Effector memory CD4-positive, alpha-beta T cell (primary cell): ENCODE measurements around the gene GRIA4.
"Not testable (repeated sequence)": the region's sequence is repeated elsewhere in the genome, so short reads cannot be mapped to it uniquely, and the experiment has no call there.

Experiments used
- DNase-seq, 3 donors: peaks; one replicate each; pipeline ENCODE4 v3.0.0-alpha.2; 2020
- H3K27ac ChIP-seq: 2 replicates; pipeline ENCODE4 v1.7.0; 2013; ENCODE audit warnings: mild to moderate bottlenecking, low read length, moderate library complexity; ENCODE audit not compliant: insufficient read depth, poor library complexity, severe bottlenecking
- H3K27me3 ChIP-seq: replicated peaks from 2 replicates; pipeline ENCODE4 v1.7.0; 2013; ENCODE audit warnings: mild to moderate bottlenecking, low read length; ENCODE audit not compliant: insufficient read depth, control insufficient read depth, poor library complexity, severe bottlenecking
- H3K36me3 ChIP-seq: 2 replicates; pipeline ENCODE4 v1.7.0; 2013; ENCODE audit warnings: mild to moderate bottlenecking, low read length, moderate library complexity; ENCODE audit not compliant: control insufficient read depth, insufficient read depth
- H3K4me1 ChIP-seq: 2 replicates; pipeline ENCODE4 v1.7.0; 2013; ENCODE audit warnings: low read length, mild to moderate bottlenecking; ENCODE audit not compliant: control insufficient read depth, insufficient read depth, poor library complexity, severe bottlenecking
- H3K4me3 ChIP-seq: 2 replicates; pipeline ENCODE4 v1.7.0; 2013; ENCODE audit warnings: low read length, low read depth, mild to moderate bottlenecking; ENCODE audit not compliant: insufficient read depth, poor library complexity, severe bottlenecking
- H3K9me3 ChIP-seq: 2 replicates; pipeline ENCODE4 v1.7.0; 2013; ENCODE audit warnings: mild to moderate bottlenecking, low read length, moderate library complexity; ENCODE audit not compliant: control insufficient read depth

The GRIA4 gene

DNA sequence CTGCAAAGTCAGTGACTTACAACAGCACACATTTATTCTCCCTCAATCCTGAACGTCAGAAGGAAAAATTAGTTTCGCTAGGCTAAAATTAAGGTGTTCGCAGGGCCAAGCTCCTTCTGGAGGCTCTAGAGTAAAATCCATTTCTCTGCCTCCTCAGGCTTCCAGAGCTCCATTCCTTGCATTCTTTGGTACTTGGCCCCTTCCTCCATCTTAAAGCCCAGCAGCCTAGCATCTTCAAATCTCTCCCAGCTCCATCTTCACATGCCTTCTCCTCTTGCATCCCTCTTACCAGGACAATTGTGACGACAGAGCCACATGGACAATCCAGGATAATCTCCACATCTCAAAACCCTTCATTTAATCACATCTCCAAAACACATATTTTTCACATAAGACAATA lies 165.0 kb downstream of the GRIA4 start:
- H3K4me3 ChIP-seq: no peak overlapping the region
- no peaks in the 10 kb centered on the region for H3K36me3 ChIP-seq
- H3K4me1 ChIP-seq: no peaks in the 10 kb centered on the region
- H3K9me3 ChIP-seq: no peaks in the 10 kb centered on the region
- H3K27me3 ChIP-seq: no peaks in the 10 kb centered on the region
- DNase-seq: no peak
- H3K27ac ChIP-seq: no peak overlapping the region

DNA sequence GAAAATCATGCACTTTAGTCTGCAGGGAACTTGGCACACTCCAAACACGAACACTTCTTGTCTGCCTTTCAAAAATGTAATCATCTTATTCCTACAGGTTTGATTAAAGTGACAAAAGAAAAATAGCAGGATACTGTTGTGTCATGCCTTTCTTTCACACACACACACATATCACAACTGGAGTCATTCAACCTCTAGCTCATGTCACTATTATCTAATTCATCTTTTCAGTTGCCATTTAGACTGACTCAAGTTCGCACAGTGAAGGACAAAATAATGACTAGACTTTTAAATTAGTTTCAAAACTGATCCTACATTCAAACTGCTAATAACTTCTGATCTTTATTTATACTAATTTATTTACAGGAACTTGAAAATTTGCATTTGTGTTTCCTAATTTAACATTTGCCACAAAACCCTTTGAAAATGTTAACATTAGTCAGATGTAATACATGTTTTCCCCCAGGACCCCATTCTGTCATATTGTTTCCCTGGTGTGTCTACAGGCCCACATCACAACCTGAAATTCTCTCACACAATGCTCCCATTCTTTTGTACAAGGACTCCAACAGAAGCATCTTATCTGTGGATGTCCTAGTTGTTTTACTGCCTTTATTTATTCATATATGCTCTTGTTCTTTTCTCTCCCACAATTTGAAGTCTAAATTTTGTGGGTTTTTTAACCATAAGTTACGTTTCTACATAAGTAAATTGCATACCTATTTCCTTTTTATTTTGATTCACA lies 171.1 kb downstream of the GRIA4 start:
- Histone ChIP-seq H3K27me3 (no peaks in the 10 kb centered on the region), H3K9me3 (no peaks in the 10 kb centered on the region), H3K36me3 (no peaks in the 10 kb centered on the region), H3K4me1 (no peaks in the 10 kb centered on the region), H3K4me3 (no peak overlapping the region), H3K27ac (no peak overlapping the region)
- no peak for DNase-seq

DNA sequence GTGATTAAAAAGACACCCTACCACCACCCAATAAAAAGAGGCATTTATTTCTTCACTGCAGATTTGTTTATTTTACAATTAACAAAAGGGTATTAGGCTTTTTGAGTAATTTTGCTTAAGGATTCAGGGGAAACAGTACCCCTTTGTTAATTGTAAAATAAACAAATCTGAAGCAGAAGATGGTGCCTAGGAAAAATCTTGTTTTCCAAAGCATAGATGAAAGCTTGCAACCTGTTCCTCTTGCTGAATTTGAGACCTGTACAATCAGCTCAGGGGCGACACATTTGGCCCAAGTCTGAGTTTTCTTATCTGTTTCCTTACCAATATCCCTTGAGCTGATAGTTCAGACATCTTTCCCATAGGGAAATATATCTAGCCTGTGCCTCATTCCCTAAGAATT lies 171.9 kb downstream of the GRIA4 start:
- Histone ChIP-seq H3K4me1 (no peaks in the 10 kb centered on the region), H3K9me3 (no peaks in the 10 kb centered on the region), H3K27me3 (no peaks in the 10 kb centered on the region), H3K27ac (no peak overlapping the region), H3K4me3 (no peak overlapping the region), H3K36me3 (no peaks in the 10 kb centered on the region)
- DNase-seq: no peak

DNA sequence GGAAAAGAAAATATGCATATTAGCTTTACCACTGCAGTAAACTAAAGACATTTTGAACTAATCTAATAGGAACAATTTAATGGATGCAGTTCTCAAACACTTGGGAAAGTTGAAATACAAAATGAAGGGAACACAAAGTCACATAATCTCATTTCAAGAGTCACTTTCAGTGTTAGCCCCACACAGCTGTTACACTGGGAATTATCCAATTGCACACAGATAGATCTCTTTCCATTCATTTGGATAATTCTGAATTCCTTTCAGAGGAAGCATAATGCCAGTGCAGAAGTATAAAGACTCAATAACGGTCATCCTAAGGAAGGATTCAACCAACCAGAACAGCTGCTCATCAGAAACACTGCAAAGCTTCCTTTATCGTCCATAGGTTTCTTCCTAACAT lies 173.3 kb downstream of the GRIA4 start:
- Histone ChIP-seq H3K4me1 (no peaks in the 10 kb centered on the region), H3K9me3 (no peaks in the 10 kb centered on the region), H3K27ac (no peak overlapping the region), H3K4me3 (no peak overlapping the region), H3K36me3 (no peaks in the 10 kb centered on the region), H3K27me3 (no peaks in the 10 kb centered on the region)
- no peak for DNase-seq

DNA sequence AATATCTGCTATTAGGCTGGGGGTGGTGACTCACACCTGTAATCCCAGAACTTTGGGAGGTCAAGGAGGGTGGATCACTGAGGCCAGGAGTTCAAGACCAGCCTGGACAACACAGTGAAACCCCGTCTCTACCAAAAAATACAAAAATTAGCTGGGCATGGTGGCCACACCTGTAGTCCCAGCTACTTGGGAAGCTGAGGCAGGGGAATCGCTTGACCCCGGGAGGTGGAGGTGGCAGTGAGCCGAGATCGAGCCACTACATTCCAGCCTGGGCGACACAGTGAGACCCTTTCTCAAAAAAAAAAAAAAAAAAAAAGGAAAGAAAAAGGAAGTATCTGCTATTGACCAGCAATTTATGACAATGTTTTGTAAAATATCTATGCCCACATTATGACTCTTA lies 176.0 kb downstream of the GRIA4 start:
- H3K27me3 ChIP-seq, DNase-seq: not testable (repeated sequence)

DNA sequence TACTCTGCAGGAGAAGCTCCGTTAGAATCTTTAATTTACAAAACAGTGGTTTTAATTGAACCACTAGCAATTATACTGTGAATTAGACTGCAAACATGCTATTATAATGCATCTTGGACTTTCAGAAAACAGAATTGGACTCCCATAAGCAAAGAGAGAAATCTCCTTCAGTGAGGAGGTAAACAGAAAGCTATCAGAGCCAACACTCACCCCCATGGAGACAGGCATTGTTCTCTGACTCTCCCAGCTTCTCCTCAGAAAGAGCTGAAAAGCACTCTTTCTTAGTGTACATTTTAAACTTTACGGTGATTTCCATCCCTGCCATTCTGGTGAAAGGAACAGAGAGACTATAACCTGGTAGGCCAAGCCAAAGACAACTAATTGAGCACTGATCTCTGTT lies 176.9 kb downstream of the GRIA4 start:
- DNase-seq: no peak
- no peak overlapping the region for H3K4me3 ChIP-seq
- no peak overlapping the region for H3K27ac ChIP-seq
- H3K9me3 ChIP-seq: no peaks in the 10 kb centered on the region
- H3K4me1 ChIP-seq: no peaks in the 10 kb centered on the region
- no peaks in the 10 kb centered on the region for H3K27me3 ChIP-seq
- H3K36me3 ChIP-seq: no peaks in the 10 kb centered on the region

More for the DNA sequence above, 176.0 kb downstream of the GRIA4 start:
- not testable (repeated sequence) for H3K4me3 ChIP-seq, H3K9me3 ChIP-seq, H3K27ac ChIP-seq, H3K4me1 ChIP-seq, H3K36me3 ChIP-seq

DNA sequence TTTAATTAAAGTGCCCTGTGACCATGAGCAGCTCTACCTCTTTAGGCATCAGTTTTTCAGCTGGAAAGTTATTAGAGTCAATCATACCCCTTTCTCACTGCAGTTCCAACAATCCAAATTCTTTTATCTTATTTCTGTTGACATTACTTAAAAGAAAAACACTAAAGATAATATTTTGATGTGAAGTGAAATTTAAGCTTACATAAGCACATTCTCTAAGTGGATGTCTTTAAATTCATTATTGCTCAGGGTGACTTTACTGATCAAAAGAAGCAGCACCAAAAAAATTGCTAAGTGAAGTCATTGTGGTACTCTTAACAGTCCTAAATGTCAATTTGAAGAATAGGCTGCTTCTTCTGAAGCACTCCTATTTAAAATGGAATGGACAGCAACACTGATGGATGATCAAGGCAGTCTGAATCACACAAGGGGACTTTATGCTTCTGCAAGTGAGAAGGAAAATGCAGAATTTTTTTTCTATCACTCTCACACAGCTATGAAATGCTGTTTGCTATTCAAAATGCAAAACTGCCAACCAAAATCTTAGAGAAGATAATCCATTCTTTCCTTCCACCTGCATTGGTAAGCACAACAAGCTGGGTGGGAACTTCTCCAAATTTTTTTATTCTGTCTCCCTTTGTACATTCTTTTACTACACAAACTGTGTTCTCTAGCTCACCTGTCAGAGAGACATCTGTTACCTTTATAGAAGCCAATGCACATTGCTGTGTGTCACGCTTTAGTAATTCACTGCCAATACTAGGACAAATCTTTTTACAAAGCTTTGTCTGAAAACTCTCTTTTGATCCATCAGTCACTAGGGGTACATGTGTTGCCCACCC lies 179.9 kb downstream of the GRIA4 start:
- no peak for DNase-seq
- H3K9me3 ChIP-seq: no peaks in the 10 kb centered on the region
- no peak overlapping the region for H3K27ac ChIP-seq
- no peaks in the 10 kb centered on the region for H3K4me1 ChIP-seq
- no peaks in the 10 kb centered on the region for H3K27me3 ChIP-seq
- H3K4me3 ChIP-seq: no peak overlapping the region
- no peaks in the 10 kb centered on the region for H3K36me3 ChIP-seq

DNA sequence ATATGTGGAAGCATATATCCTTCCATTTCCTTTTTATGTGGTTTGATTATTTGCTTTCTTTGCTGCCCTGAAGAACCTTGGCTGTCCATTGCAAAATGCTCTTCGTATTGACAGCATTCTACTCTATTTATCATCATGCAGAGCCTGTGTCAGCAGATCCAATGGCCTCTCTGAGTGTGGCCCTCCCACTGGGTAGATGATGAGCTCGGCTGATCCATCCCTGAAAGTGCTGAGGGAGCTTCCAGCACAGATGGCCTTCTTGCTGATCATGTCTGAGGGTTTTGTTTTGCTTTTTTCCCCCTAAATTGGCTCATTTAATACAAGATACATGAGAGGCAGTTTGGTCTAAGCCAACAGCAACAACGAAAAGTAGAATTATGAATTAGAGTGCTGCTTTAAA lies 181.0 kb downstream of the GRIA4 start:
- Histone ChIP-seq H3K9me3 (no peaks in the 10 kb centered on the region), H3K36me3 (no peaks in the 10 kb centered on the region), H3K4me1 (no peaks in the 10 kb centered on the region), H3K4me3 (no peak overlapping the region), H3K27ac (no peak overlapping the region), H3K27me3 (no peaks in the 10 kb centered on the region)
- no peak for DNase-seq

DNA sequence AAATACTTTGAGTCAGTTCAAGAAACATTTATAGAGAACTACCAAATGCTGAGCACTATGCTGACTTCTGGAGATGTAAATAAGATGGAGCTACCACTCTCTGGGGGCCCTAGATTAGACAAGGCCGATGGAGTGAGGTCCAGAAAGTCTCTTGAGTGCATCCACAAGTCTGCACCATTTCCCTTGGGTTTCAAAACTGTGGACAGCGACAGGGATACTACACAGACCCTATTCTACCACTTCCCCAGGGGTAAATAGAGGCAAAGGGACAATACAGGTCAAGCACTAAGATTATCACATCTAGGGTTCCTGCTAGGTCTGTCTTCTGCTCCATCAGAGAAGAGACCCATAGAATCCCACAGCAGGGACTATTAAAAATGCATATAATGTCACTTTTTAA lies 183.2 kb downstream of the GRIA4 start:
- Histone ChIP-seq H3K9me3 (no peaks in the 10 kb centered on the region), H3K36me3 (no peaks in the 10 kb centered on the region), H3K4me1 (no peaks in the 10 kb centered on the region), H3K27me3 (no peaks in the 10 kb centered on the region), H3K27ac (no peak overlapping the region), H3K4me3 (no peak overlapping the region)
- DNase-seq: no peak

DNA sequence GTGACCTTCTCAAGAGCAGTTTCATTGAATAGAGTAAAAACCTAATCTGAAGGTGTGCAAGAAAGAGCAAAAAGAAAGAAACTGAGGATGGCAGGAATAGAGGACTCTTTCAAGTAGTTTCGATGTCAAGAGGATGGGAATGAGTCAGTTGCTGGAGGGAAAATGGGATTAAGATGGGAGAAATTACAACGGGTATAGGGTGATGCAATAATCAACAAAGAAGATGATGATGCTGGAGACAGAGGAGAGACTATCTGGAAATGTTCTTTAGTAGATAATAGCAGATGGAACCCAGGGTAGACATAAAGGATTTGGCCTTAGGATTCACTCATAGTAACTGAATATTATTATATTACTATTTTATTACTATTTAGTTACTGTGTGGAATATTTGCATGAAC lies 189.4 kb downstream of the GRIA4 start:
- H3K27ac ChIP-seq: no peak overlapping the region
- H3K9me3 ChIP-seq: peaks cover 3% of the 10 kb centered on the region
- H3K4me1 ChIP-seq: no peaks in the 10 kb centered on the region
- DNase-seq: no peak
- no peak overlapping the region for H3K4me3 ChIP-seq
- no peaks in the 10 kb centered on the region for H3K27me3 ChIP-seq
- no peaks in the 10 kb centered on the region for H3K36me3 ChIP-seq
